ENCODE results near the gene VPS72.
A peak's percentile ranks its signal among the peaks of the same experiment; 100 is the strongest.

The VPS72 gene

GRCh38 chr1:151144474-151145303 lies 45.3 kb downstream of the VPS72 start:
- DNase-seq, result no peak

GRCh38 chr1:151143986-151144385 lies 46.0 kb downstream of the VPS72 start:
- no peak for DNase-seq

GRCh38 chr1:151143057-151143435 lies 47.0 kb downstream of the VPS72 start:
- no peak for DNase-seq

GRCh38 chr1:151142411-151143056 lies 47.5 kb downstream of the VPS72 start:
- DNase-seq, result no peak

GRCh38 chr1:151137789-151138188 lies 52.2 kb downstream of the VPS72 start:
- no peak for DNase-seq

- DNase-seq, result no peak
These were observed 54.3 kb downstream of the VPS72 start for GRCh38 chr1:151135433-151136385.

GRCh38 chr1:151134991-151135390 lies 55.0 kb downstream of the VPS72 start:
- DNase-seq, result no peak

GRCh38 chr1:151134396-151134795 lies 55.6 kb downstream of the VPS72 start:
- no peak for DNase-seq

- DNase-seq, result no peak
These were observed 56.8 kb downstream of the VPS72 start for GRCh38 chr1:151133018-151133806.

- no peak for DNase-seq
These were observed 57.5 kb downstream of the VPS72 start for GRCh38 chr1:151132335-151133017.

- no peak for DNase-seq
These were observed 58.2 kb downstream of the VPS72 start for GRCh38 chr1:151131701-151132334.

- DNase-seq, result peak; percentile 39 to 64 (median 50)
These were observed 58.9 kb downstream of the VPS72 start for GRCh38 chr1:151130987-151131586.

- DNase-seq, result no peak
These were observed 61.2 kb downstream of the VPS72 start for GRCh38 chr1:151128800-151129199.

Data from activated CD4-positive, CD25-positive, alpha-beta regulatory T cell (primary cell).